ENCODE data around the gene SH3TC1.

The SH3TC1 gene

DNA sequence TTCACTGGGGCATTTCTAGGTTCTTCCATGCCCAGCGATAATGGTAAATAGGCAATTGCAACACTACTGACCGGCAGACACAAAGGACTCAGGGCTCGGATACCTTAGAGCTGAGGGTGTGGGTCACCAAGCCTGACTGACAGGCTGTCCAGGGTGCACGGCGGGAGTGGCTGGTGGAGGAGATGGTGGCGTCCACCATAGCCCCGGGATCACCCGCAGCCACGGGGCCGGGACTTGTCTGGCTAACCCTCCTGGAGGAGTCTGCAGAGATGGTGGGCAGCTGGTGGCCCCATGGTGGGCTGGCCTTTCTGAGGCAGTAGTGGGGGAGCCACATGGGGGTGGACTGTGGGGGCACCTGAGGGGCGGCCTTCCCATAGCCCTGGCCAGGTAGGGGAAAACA, 28.7 kb upstream of the SH3TC1 start:
- Histone ChIP-seq H3K9me3 (ENCODE audit: insufficient read depth, low read depth, low read length) (peaks cover 17% of the 10 kb centered on the region; the same call in 1 of the 2 replicates), H3K79me2 (ENCODE audit: insufficient read depth, low read length) (no peaks in the 10 kb centered on the region), H3K27me3 (ENCODE audit: insufficient read depth, low read length, poor library complexity, severe bottlenecking) (no peaks in the 10 kb centered on the region), H3K4me1 (ENCODE audit: insufficient read depth, low read length, poor library complexity, severe bottlenecking) (no peaks in the 10 kb centered on the region), H3K36me3 (ENCODE audit: insufficient read depth, low read length) (no peaks in the 10 kb centered on the region), H3K9me2 (replicated peaks; ENCODE audit: low read depth, low read length) (no peaks in the 10 kb centered on the region), H3K4me3 (ENCODE audit: low read length, poor library complexity, severe bottlenecking) (no peak overlapping the region), H3K4me2 (ENCODE audit: low read depth, low read length, poor library complexity, severe bottlenecking) (no peak overlapping the region), H4K20me1 (ENCODE audit: insufficient read depth, low read length, poor library complexity, severe bottlenecking) (no peaks in the 10 kb centered on the region), H3K9ac (ENCODE audit: low read depth, low read length, poor library complexity, severe bottlenecking) (no peak overlapping the region), H2AFZ (ENCODE audit: low read length) (no peak overlapping the region), H3F3A (ENCODE audit: low read depth) (no peaks in the 10 kb centered on the region)
- no peak for TF ChIP-seq EZH2phosphoT487 (IDR thresholded peaks at IDR 0.05; ENCODE audit: borderline replicate concordance)
- TF ChIP-seq, protein P1, sequence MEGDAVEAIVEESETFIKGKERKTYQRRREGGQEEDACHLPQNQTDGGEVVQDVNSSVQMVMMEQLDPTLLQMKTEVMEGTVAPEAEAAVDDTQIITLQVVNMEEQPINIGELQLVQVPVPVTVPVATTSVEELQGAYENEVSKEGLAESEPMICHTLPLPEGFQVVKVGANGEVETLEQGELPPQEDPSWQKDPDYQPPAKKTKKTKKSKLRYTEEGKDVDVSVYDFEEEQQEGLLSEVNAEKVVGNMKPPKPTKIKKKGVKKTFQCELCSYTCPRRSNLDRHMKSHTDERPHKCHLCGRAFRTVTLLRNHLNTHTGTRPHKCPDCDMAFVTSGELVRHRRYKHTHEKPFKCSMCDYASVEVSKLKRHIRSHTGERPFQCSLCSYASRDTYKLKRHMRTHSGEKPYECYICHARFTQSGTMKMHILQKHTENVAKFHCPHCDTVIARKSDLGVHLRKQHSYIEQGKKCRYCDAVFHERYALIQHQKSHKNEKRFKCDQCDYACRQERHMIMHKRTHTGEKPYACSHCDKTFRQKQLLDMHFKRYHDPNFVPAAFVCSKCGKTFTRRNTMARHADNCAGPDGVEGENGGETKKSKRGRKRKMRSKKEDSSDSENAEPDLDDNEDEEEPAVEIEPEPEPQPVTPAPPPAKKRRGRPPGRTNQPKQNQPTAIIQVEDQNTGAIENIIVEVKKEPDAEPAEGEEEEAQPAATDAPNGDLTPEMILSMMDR (conservative IDR thresholded peaks at IDR 0.05; ENCODE audit: low read length), result no peak

DNA sequence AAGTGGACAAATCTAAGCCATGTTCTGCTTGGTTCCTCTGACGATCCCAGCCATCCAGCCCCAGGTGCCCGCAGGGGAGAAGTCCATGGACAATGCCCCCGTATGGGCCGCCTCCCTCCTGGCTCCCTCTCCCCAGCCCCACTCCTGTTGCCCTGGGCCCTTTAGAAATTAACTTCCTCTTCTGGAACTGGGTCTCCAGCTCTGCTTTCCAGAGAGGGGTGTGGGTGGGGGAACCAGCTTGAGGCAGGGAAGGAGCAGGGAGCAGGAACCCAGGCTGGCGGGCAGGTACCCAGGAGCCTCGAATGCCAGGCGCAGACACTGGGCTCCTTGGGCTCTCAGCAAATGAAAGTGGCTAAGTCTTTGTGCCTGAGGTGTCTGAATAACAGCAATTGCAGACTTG, 27.8 kb upstream of the SH3TC1 start:
- Histone ChIP-seq H3K9ac (ENCODE audit: low read depth, low read length, poor library complexity, severe bottlenecking) (no peak overlapping the region), H3K9me3 (ENCODE audit: insufficient read depth, low read depth, low read length) (peaks cover 17% of the 10 kb centered on the region; the same call in 1 of the 2 replicates), H3K9me2 (replicated peaks; ENCODE audit: low read depth, low read length) (no peaks in the 10 kb centered on the region), H3K27me3 (ENCODE audit: insufficient read depth, low read length, poor library complexity, severe bottlenecking) (no peaks in the 10 kb centered on the region), H4K20me1 (ENCODE audit: insufficient read depth, low read length, poor library complexity, severe bottlenecking) (no peaks in the 10 kb centered on the region), H2AFZ (ENCODE audit: low read length) (no peak overlapping the region), H3F3A (ENCODE audit: low read depth) (no peaks in the 10 kb centered on the region), H3K36me3 (ENCODE audit: insufficient read depth, low read length) (no peaks in the 10 kb centered on the region), H3K4me1 (ENCODE audit: insufficient read depth, low read length, poor library complexity, severe bottlenecking) (no peaks in the 10 kb centered on the region), H3K4me2 (ENCODE audit: low read depth, low read length, poor library complexity, severe bottlenecking) (no peak overlapping the region), H3K79me2 (ENCODE audit: insufficient read depth, low read length) (no peaks in the 10 kb centered on the region), H3K4me3 (ENCODE audit: low read length, poor library complexity, severe bottlenecking) (no peak overlapping the region)
- TF ChIP-seq, protein P1 (conservative IDR thresholded peaks at IDR 0.05; ENCODE audit: low read length), result no peak
- TF ChIP-seq EZH2phosphoT487 (IDR thresholded peaks at IDR 0.05; ENCODE audit: borderline replicate concordance), result no peak

DNA sequence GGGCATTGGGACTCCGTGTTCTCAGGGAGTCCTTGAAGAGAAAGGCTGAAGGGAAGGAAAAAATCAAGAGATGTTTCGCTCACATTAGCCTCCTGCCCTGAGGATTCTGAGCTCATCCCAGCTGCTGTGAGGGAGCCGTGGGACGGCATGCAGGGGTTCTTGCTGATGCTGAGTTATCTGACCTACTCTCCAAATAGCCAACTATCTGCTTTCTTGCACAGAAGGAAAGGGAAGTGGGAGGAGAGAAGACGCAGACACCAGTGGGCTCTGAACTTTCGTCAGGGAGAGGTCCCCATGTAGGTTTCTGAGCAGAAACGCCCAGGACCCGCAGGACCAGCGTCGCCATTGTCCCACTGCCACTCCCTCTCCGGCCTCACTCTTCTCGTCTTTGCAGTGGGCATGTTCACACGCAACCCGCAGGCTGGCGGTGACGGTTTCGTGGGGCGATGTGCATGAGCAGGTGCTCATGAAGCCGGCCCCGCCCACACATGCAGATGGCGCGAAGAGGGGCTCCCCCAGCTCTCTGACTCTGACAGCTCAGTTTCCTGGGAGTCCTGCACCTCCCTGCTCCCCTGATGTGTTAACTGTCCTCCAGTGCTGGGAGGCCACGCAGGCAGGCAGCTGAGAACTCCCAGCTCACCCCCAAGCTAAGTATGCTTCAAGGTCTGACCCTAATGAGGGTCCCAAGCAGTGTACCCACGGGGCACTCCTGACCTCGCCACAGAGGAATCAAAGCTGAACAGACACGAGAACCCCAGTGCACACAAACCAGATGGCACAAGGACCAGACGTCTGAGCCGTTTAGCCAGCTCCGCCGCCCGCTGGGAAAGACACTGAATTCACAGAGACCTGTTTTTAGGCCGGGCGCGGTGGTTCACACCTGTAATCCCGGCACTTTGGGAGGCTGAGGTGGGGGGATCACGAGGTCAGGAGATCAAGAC, 26.8 kb upstream of the SH3TC1 start:
- H2AFZ ChIP-seq (ENCODE audit: low read length), result no peak overlapping the region
- H3K4me3 ChIP-seq (ENCODE audit: low read length, poor library complexity, severe bottlenecking), result no peak overlapping the region
- no peaks in the 10 kb centered on the region for H3K27me3 ChIP-seq (ENCODE audit: insufficient read depth, low read length, poor library complexity, severe bottlenecking)
- no peaks in the 10 kb centered on the region for H3K79me2 ChIP-seq (ENCODE audit: insufficient read depth, low read length)
- H3K36me3 ChIP-seq (ENCODE audit: insufficient read depth, low read length), result no peaks in the 10 kb centered on the region
- no peaks in the 10 kb centered on the region for H3K4me1 ChIP-seq (ENCODE audit: insufficient read depth, low read length, poor library complexity, severe bottlenecking)
- TF ChIP-seq, protein P1 (conservative IDR thresholded peaks at IDR 0.05; ENCODE audit: low read length), result no peak
- no peak for TF ChIP-seq EZH2phosphoT487 (IDR thresholded peaks at IDR 0.05; ENCODE audit: borderline replicate concordance)
- H3K9me3 ChIP-seq (ENCODE audit: insufficient read depth, low read depth, low read length), result peaks cover 17% of the 10 kb centered on the region; the same call in 1 of the 2 replicates
- no peak overlapping the region for H3K9ac ChIP-seq (ENCODE audit: low read depth, low read length, poor library complexity, severe bottlenecking)
- no peaks in the 10 kb centered on the region for H4K20me1 ChIP-seq (ENCODE audit: insufficient read depth, low read length, poor library complexity, severe bottlenecking)
- H3F3A ChIP-seq (ENCODE audit: low read depth), result no peaks in the 10 kb centered on the region
- no peaks in the 10 kb centered on the region for H3K9me2 ChIP-seq (replicated peaks; ENCODE audit: low read depth, low read length)
- H3K4me2 ChIP-seq (ENCODE audit: low read depth, low read length, poor library complexity, severe bottlenecking), result no peak overlapping the region
